ENCODE measurements around the gene TFEB.

The TFEB gene

DNA sequence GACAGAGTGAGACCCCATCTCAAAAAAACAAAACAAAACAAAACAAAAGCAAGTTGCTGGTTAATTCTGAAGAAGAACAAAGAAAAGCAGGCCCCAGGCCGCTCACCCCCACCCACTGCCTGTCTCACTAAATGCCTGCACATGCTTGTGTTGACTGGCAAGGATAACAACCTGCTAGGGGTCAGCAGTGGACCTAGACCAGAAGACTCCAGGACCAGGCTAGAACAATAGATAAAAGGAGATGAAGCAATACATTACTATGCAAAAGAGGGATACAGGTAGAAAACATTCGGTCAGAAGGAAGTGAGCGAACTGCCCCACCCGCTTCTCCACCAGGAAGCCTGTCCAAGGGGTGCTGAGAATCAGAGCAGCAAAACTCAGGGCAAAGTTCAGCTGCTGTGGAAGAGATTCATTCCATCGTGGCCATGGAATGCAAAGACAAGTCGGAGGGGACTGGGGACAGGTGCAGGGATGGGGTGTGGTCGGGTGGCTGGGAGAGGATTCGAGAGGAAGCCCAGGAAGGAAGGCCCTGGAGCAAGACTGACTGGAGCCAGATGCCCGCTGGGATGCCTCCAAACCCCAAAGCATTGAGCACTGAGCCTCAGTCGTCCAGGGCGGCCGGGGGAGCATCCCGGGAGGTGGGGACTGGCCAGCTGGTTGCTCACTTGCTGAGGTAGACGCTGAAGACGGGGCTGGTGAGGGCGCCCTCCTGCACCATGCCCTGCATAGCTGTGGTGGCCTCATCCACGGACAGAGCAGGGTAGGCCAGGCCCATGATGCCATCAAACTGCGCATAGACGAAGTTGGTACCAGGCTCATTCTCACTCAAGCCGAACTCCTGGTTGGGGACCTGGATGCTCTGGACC, 6.5 kb upstream of the TFEB start:
- H3K4me3 ChIP-seq (ENCODE audit: low read depth, low read length): no peak overlapping the region
- TF ChIP-seq, protein P1, sequence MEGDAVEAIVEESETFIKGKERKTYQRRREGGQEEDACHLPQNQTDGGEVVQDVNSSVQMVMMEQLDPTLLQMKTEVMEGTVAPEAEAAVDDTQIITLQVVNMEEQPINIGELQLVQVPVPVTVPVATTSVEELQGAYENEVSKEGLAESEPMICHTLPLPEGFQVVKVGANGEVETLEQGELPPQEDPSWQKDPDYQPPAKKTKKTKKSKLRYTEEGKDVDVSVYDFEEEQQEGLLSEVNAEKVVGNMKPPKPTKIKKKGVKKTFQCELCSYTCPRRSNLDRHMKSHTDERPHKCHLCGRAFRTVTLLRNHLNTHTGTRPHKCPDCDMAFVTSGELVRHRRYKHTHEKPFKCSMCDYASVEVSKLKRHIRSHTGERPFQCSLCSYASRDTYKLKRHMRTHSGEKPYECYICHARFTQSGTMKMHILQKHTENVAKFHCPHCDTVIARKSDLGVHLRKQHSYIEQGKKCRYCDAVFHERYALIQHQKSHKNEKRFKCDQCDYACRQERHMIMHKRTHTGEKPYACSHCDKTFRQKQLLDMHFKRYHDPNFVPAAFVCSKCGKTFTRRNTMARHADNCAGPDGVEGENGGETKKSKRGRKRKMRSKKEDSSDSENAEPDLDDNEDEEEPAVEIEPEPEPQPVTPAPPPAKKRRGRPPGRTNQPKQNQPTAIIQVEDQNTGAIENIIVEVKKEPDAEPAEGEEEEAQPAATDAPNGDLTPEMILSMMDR (IDR thresholded peaks at IDR 0.05; ENCODE audit: borderline replicate concordance, insufficient read depth, low read depth, low read length): no peak

DNA sequence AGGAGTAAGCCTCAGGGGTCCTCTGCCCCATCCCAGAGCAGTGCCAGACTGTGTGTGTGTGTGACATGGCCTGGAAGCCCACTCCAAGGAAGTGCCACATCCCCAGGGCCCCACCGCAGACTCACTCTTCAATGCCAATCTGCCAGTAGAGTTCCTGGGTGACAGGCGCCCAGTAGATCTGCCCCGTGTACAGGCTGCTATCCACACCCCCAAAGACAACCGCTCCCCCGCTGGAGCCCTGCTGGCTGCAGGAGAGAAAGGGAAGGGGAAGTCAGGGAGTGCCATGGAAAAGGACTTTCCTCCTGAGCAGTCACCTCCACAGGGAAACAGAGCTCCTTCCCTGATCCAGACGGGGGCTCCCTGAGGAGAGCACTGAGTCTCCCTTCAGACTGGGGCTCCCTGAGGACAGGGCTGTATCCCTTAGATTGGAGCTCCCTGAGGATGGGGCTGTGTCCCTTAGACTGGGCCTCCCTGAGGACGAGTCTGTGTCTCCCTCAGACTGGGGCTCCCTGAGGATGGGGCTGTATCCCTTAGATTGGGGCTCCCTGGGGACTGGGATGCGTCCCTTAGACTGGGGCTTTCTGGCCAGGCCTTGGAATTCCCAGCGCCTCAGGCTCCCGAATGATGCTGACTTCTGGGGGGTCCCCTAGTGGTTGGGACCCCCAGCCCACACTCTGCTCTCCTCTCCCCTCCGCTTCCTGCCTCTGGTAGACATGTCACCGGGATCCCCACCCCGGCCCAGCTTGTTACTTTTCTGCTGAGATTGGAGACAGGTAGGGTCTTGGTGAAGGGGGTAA, 5.2 kb upstream of the TFEB start:
- H3K4me3 ChIP-seq (ENCODE audit: low read depth, low read length): no peak overlapping the region
- TF ChIP-seq, protein P1 (IDR thresholded peaks at IDR 0.05; ENCODE audit: borderline replicate concordance, insufficient read depth, low read depth, low read length): no peak

DNA sequence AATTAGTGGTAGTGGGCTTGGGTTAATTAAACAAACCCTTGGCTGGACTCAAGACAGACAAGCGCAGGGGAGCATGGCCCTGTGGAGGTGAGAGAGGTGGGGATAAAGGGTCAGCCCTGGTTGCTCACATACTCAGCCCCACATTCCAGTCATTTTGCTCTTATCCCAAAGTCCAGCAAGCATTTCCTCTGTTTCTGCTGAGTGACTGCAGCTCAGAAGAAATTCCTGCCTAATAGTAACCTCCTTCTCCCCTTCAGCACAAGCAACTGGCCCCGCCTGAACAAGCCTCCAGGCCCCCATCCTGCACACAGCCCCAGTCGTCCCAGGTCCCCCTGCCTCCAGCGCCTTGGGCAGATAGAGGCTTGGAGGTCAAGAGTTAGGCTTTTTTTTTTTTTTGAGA, 3.6 kb upstream of the TFEB start:
- TF ChIP-seq, protein P1 (IDR thresholded peaks at IDR 0.05; ENCODE audit: borderline replicate concordance, insufficient read depth, low read depth, low read length): no peak

DNA sequence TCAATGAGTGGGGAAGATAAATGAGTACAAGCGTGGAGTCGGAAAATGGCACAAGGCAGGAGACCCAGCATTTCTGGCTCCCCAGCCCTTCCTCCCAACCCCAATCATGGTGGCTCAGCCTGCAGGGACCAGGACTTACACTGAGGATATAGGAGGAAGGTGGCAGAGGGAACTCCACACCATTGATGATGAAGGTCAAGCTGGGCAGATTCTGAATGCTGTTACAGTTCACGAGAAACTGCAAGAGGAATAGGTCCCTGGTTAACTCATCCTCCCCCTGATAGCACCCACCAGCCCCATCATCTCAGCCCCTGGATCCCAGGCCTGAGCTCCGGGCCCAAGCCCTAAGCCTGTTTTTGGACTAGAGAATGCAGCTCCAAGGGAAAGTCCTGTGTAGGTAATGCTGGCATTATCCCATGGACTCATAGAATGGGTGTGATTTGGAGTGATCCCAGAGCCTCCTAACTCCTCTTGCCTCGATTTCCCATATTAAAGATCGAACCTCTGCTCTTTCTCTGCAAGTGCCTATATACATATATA, 2.3 kb upstream of the TFEB start:
- TF ChIP-seq, protein P1 (IDR thresholded peaks at IDR 0.05; ENCODE audit: borderline replicate concordance, insufficient read depth, low read depth, low read length): no peak
- no peak overlapping the region for H3K4me3 ChIP-seq (ENCODE audit: low read depth, low read length)

More for the DNA sequence above, 3.6 kb upstream of the TFEB start:
- H3K4me3 ChIP-seq (ENCODE audit: low read depth, low read length): no peak overlapping the region

DNA sequence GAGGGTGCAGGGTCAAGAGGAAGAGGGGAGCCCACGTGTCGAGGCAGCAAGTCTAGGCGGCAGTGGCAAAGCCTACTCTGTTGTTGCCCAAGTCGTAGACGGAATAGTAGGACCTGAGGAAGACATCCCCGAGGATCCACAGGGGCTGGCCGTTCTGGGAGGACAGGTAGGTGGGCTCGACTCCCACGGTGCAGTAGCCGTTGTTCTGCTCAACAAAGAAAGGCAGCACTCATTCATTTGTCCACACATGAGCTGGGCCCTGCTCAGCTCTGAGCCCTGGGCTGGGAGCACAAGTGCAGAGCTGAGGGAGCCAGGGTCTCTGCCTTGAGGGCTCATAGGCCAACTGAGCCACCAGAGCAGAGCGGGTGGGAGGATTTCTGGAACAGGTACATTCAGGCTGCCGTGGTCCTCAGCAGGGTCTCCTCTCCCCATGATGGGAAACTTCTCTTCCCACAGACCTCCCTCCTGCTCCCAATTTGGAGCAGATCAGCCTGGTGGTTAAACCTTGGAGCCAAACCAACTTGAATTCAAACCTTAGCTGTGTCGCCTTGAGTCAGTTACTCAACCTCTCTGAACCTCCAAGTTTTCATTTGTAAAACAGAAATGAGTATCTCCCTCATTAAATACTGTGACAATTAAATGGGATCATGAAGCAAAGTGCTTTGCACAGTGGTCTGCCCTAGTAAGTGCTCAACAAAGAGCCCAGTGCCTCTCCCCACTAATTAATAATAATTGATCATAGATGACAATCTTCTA, 1.6 kb upstream of the TFEB start:
- TF ChIP-seq, protein P1 (IDR thresholded peaks at IDR 0.05; ENCODE audit: borderline replicate concordance, insufficient read depth, low read depth, low read length): no peak
- H3K4me3 ChIP-seq (ENCODE audit: low read depth, low read length): no peak overlapping the region

DNA sequence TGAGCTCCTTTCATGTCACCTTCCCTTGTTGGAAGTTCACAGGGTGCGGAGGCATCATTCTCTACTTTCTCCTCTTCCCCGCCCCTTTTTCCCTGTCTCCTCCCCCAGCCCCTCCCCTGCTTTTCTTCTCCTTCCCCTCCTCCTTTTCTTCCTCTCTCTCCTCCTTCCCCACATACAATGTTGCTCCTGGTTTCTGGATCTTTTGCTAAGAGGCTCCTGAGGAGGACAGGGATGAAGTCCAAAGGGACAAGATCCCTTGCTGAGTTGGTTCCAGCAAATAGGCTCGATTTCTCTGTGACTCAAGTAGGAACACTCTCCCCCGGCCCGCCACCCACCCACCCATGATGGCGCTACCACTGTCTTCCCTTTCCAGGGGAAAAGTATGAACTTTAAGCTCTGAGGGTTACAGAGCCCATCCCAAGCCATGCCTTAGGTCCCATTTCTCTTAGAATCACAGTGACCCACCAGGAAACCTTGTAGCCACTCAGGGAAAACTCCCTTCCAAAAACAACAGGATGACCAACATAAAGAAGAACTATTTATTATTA, 852 bp upstream of the TFEB start:
- H3K4me3 ChIP-seq (ENCODE audit: low read depth, low read length): no peak overlapping the region
- TF ChIP-seq, protein P1 (IDR thresholded peaks at IDR 0.05; ENCODE audit: borderline replicate concordance, insufficient read depth, low read depth, low read length): no peak

All from GM12875 (cell line).